ENCODE data around the gene SUCO.

DNA sequence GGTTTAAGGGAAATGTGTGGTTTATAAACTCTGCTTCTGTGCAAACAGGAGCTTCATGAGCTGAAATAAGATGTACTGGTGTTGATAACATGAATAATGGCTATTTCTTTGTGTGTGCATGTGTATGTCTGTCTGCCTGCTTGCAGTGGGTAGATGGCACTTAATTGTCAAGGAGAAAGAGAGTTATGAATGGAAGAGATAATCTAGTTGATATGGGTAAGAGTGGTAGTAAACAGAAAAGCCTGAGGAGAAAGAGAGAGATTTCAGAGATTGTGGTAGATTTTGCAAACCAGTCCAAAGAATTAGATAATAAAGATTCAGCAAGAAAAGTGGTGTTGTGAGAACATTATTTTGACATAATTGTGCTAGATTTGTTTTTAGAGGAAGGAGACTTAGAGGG, 7.7 kb downstream of the SUCO start:
- TF ChIP-seq POLR2A (IDR thresholded peaks at IDR 0.05) = no peak
- no peak for TF ChIP-seq CTCF (IDR thresholded peaks at IDR 0.05)
- no peak for TF ChIP-seq POLR2AphosphoS5 (IDR thresholded peaks at IDR 0.05)
- no peak for TF ChIP-seq EP300 (IDR thresholded peaks at IDR 0.05)
